ENCODE data around the gene RPTOR.
A peak's percentile ranks its signal among the peaks of the same experiment; 100 is the strongest.
"Not testable (repeated sequence)": the region's sequence is repeated elsewhere in the genome, so short reads cannot be mapped to it uniquely, and the experiment has no call there.

The RPTOR gene

GRCh38 chr17:80689129-80689619 lies 144.5 kb downstream of the RPTOR start:
- no peak for DNase-seq

- no peak for DNase-seq
Observed at GRCh38 chr17:80691784-80692183, 147.1 kb downstream of the RPTOR start.

- DNase-seq = peak in 3 of 56 donors; percentile 13 to 24 (median 18)
Observed at GRCh38 chr17:80692931-80693467, 148.4 kb downstream of the RPTOR start.

GRCh38 chr17:80693511-80693910 lies 148.9 kb downstream of the RPTOR start:
- no peak for DNase-seq

- DNase-seq = no peak
Observed at GRCh38 chr17:80694085-80694991, 149.7 kb downstream of the RPTOR start.

GRCh38 chr17:80694992-80695912 lies 150.6 kb downstream of the RPTOR start:
- DNase-seq = no peak

- no peak for DNase-seq
Observed at GRCh38 chr17:80695979-80696378, 151.3 kb downstream of the RPTOR start.

GRCh38 chr17:80696456-80696855 lies 151.8 kb downstream of the RPTOR start:
- no peak for DNase-seq

GRCh38 chr17:80696964-80697363 lies 152.3 kb downstream of the RPTOR start:
- DNase-seq = no peak

DNA sequence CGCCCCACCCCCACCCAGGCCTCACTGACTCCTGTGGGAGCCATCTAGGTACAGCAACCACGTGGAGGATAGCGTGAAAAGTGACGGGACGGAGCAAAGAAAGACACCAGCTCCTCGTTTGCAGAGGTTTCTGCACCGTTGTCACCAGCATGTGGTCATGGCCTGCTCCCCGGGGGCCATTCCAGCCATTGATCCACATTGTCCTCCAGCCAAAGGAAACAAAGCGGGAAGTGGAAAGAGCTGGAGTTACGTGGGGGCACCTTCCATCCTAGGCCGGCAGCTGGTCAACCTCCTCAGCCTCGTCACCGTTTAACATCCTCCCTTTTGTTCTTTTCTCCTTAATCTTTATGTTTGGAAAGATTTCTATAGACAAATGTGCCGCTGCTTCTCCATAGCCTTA lies 153.7 kb downstream of the RPTOR start:
- DNase-seq = no peak

DNA sequence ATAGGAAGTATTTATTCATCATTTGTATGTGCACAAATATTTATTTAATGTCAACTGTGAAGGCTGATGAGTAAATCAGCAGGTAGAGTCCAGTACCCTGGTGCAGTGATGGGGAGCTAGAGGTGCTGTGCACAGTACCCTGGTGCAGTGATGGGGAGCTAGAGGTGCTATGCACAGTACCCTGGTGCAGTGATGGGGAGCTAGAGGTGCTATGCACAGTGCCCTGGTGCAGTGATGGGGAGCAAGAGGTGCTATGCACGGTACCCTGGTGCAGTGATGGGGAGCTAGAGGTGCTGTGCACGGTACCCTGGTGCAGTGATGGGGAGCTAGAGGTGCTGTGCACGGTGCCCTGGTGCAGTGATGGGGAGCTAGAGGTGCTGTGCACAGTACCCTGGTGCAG lies 154.6 kb downstream of the RPTOR start:
- DNase-seq = not testable (repeated sequence)

DNA sequence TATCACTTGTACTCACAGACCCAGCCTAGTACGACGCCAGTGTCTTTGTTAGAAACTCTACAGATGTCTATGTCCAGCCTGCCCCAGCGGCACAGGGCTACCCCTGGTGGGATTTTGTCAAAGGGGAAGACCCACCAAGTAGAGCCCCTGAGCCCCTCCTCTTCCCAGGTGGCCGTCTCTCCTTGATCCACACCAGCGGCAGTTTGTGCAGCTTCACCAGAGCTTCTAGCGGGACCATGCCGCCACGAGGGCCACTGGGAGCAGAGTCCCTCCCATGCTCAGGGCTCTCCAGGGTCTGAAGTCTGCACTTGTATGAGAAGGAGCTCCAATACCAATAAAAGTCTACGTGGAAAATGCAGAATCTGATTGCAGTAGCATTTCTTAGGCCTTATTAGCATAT lies 157.1 kb downstream of the RPTOR start:
- no peak for DNase-seq

GRCh38 chr17:80702315-80703141 lies 157.9 kb downstream of the RPTOR start:
- DNase-seq = no peak

- no peak for DNase-seq
Observed at GRCh38 chr17:80703142-80703478, 158.5 kb downstream of the RPTOR start.

DNA sequence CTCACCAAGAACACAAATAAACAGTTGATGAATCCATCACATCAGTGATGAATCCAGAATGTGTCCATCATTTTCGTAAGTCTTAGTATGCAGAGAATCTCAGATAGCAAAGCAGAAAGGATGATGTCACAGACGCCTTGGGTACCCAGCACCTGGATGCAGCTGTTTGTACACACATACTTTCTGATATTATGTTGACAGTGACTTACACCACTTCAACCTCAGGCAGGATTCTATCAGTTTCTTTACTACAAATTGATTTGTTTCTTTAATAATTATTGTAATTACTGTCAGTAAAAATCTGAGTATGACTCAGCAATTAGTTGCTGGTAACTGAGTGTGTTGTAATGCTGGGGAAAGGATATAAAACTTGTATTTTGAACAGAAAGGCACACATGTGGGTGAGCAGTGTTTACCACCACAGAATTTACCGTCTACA lies 159.8 kb downstream of the RPTOR start:
- no peak for DNase-seq

GRCh38 chr17:80704894-80705293 lies 160.3 kb downstream of the RPTOR start:
- DNase-seq = no peak

DNA sequence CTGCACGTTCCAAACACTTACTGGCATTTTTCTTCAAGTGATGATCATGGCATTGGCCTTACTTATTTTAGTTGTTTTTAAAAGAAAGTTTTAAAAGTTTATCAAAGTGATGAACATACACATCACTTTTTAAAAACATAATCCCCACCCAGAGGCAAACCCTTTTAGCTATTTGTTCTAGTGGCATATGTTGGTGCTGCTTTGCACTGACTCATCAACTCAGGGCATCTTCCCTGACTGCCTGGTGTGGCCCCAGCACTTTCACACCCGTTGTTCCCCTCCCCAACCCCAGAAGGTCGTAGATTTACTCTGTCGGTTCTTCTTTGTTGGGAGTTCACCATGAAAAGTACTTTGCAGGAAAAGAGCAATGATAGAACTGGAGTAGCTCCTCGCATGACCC lies 161.3 kb downstream of the RPTOR start:
- no peak for DNase-seq

- no peak for DNase-seq
Observed at GRCh38 chr17:80706463-80706867, 161.8 kb downstream of the RPTOR start.

DNA sequence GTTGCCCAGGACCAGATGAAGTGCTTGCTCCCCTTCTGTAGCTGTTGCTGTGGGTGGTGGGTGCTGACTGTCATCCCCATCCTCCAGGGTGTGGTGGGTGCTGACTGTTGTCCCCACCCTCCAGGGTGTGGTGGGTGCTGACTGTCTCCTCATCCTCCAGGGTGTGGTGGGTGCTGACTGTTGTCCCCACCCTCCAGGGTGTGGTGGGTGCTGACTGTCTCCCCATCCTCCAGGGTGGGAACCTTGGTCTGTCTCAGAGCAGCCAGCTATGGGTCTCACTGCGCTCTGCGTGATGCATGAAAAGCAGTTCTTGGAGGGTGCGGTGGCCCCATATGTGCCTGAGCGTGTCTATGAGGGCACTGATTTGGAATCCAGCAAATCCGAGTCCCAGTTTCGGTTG lies 163.8 kb downstream of the RPTOR start:
- DNase-seq = no peak

DNA sequence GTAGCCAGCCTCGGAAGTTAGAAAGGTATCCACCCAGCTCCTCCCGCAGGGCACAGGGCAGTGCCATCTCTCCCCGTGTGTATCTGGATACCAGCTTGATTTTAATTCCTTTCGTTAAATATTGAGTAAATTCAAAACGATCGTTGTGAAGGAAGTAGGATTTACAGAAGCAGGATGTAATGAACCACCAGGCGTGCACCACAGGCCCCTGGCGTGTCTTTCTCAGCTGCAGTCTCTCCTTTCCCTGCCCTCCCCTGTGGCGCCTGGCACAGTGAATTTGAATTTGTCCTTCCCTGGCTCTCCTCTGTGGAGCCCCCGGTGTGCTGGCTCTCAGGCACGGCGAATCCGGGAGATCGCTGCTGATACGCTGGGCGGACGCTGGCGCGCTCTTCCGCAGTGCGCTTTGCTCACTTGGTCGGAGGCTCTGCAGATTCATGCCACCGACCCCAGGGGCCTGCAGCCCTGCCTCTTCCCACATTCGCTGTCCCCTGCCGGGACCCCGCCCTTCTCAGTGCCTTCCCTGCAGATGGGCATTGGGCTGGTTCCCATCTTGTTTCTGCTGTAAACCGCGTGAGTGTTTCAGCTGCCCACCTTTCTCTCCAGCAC lies 164.6 kb downstream of the RPTOR start:
- no peak for DNase-seq
